HL-60/S4 treated with phorbol 12-myristate 13-acetate at 8.2 ng/mL for 4 days and 3 days (cell line): ENCODE results near the gene FRMD4A.
"Not testable (repeated sequence)": the region's sequence is repeated elsewhere in the genome, so short reads cannot be mapped to it uniquely, and the experiment has no call there.

ENCODE experiments used
- in situ Hi-C: fragments of 300-500 bp; cut with MboI; formaldehyde crosslinking; loops from 2 replicates; pipeline ENCODE4 v1.15.0; 2022; ENCODE audit warnings: low sequenced_read_pairs

Gene FRMD4A

DNA sequence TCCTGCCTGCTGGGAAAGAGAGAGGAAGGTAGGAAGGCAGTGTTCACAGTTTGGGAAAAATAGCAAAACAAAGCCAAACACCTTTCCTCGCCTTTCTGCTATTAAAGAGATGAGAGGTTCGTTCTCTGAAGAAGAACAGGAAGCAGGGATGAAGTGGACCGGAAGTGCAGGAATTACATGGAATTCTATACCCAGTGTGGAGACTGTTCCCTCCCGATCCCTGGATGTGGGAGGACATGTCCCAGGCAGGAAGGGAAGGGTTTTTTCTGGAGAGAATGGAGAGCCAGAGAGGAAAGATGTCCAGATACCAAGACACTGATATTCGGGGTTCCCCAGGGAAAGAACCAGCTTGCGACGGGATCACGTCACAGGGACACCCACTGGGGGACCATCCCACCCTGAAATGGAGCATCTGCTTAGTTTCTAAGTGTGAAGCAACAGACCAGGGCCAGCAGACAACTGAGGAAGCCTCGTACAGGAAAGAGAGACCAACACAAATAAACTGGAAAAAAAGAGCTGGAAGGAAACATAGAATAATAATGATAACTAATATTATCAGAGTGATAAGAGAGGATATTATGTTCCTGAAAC, 556.3 kb downstream of the FRMD4A start:
- in situ Hi-C loops: loop anchor here (10.0 kb wide), 1 partner anchor 110 kb away; no protein-coding TSS in a partner anchor

GRCh38 chr10:13773496-13774170, 557.1 kb downstream of the FRMD4A start:
- in situ Hi-C loops: loop anchor here (10.0 kb wide), 1 partner anchor 109 kb away; no protein-coding TSS in a partner anchor

- in situ Hi-C loops: loop anchor here (10.0 kb wide), 1 partner anchor 108 kb away; no protein-coding TSS in a partner anchor
Measured at GRCh38 chr10:13773043-13773442, 557.7 kb downstream of the FRMD4A start.

DNA sequence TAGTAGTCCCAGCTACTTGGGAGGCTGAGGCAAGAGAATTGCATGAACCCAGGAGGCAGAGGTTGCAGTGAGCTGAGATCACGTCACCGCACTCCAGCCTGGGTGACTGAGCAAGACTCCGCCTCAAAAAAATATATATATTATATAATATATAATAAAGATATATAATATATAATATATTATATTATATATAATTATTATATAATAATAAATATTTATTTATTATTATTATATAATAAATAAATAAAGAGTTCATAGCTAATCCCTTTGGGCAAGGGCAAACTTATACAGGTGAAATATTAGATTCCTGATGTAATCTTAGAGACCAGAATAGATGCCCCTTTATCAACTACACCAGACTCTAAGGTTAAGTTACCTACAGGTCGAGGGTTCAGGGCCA, 558.7 kb downstream of the FRMD4A start:
- in situ Hi-C loops: loop anchor here (10.0 kb wide), 1 partner anchor 107 kb away; no protein-coding TSS in a partner anchor

DNA sequence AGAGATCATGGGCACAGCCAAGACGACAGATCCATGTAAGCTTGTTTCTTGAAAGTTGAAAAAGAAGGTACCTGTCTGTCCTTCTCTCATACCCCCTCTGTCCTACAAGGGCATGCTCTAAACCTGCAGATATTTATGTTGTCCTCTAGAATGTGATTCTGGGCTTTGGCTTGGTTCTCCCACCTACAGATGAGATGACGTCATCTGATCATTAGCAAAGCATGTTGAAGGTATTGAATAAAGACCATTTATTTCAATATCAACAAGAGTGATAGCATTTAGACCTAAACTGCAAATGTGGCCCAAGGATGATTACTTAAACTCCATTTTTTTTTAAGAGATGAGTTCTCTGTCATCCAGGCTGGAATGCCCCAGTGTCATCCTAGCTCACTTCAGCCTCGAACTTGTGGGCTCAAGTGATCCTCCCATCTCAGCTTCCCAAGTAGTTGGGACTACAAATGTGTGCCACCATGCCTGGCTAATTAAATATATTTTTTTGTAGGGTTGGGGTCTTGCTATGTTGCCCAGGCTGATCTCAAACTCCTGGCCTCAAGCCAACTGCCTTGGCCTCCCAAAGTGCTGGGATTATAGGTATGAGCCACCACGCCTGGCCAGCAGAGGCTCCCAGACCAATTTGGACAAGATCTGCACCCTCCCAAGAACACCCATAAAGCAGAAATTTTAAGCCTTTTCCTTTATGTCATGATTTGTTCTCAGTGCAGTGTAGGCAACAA, 559.8 kb downstream of the FRMD4A start:
- in situ Hi-C loops: loop anchor here (10.0 kb wide), 1 partner anchor 106 kb away; no protein-coding TSS in a partner anchor

DNA sequence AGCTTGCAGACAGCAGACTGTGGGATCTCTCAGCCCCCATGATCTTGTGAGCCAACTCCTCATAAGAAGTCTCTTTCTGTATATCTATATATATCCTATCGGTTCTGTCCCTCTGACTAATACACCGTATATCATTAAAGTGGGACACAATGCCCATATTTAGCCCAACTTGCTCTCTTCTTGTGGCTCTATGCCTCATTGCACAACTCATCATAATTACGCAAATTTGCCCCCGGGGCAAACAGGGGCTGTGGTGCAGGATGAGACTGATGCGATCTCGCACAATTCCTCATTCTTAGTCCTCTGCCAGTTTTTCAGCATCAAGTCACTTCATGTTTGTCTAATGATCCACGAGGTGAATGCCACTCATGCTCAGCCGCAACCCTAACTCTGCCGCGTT, 560.8 kb downstream of the FRMD4A start:
- in situ Hi-C loops: loop anchor here (10.0 kb wide), 1 partner anchor 105 kb away; no protein-coding TSS in a partner anchor

DNA sequence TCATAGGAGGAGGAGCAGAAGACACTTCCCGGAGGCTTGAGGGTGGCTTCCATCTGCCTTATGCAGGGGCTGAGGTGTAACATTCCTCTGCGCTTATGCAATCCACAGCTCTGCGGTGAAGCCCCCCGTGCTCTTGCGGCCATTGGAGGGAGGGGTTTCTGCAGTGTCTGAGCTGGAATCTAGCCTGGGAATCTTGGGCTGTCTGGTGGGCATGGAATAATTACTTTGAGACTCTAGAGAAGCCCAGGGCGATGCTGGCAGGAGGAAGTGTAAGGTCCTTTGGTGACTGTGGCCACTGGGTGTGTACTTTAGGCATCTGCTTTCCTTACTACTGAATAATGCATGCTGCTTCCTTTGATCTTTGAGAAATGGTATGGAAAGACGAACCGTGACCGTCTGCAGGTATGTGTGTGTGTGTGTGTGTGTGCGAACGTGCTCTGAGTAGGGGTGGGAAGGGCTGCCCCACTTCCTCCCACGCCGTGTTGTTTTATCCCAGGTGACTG, 563.0 kb downstream of the FRMD4A start:
- in situ Hi-C loops: no loop called here

DNA sequence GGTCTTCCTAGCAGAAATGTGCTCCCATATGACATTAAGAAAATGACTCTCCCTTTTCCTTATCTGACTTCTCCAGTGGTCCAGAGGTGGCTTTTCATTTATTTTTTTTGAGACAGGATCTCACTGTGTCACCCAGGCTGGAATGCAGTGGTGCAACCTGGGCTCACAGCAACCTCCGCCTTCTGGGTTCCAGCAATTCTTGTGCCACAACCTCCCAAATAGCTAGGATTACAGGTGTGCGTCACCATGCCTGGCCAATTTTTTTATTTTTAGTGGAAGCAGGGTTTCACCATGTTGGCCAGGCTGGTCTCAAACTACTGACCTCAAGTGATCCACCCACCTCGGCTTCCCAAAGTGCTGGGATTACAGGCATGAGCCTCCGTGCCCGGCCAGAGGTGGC, 563.6 kb downstream of the FRMD4A start:
- in situ Hi-C loops: not testable (repeated sequence)

DNA sequence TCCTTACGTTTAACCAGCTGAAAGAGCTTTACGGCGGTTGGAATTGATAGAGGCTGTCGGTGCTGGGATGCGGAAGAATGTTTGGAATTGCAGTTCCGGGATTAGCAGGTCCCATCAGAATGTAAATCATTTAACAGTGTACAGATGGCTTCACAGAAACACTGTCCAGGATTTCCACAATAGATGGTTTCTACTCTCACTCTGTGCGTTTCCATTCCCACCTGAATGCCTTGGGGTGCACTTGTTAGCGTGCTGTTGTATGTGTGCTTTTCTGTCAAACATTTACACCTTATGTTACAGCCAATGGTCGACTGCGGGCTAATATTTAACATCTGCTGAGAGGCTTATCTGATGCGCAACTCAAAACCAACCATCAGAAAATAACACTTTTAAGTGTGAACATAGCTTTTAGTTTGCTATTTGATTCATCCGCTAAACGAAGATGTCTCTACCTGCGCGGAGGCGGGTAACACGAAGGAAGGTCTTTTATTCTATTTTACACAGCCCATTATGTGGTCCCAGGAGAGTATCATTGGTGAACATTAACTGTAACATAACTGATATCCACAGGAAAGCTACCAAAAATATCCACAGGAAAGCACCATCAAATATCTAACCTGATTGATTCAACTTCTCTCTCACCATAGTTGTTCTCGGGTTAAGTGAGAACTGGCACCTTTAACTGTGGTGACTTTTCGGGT, 564.9 kb downstream of the FRMD4A start:
- in situ Hi-C loops: no loop called here

- in situ Hi-C loops: no loop called here
Measured at GRCh38 chr10:13761490-13762091, 569.1 kb downstream of the FRMD4A start.

DNA sequence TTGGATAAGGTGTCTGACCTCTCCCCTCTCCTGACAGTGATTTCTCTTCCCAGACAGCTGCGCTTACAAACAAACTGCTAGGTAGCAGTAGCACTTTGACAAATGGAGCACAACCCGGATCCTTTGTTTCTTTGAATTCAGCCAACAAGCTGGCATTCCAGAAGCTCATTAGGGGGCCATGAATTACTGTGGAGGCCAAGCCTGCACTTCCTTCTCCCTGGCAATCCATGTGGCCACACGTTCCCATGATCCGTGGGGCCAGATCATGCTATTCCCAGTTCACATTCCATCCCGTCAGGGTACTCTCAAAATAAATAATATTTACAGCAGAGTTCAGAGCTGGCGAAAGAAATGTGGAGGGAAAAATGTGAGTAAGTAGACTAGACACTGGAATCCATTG, 571.6 kb downstream of the FRMD4A start:
- in situ Hi-C loops: no loop called here

- in situ Hi-C loops: no loop called here
Measured at GRCh38 chr10:13758756-13759155, 572.0 kb downstream of the FRMD4A start.

DNA sequence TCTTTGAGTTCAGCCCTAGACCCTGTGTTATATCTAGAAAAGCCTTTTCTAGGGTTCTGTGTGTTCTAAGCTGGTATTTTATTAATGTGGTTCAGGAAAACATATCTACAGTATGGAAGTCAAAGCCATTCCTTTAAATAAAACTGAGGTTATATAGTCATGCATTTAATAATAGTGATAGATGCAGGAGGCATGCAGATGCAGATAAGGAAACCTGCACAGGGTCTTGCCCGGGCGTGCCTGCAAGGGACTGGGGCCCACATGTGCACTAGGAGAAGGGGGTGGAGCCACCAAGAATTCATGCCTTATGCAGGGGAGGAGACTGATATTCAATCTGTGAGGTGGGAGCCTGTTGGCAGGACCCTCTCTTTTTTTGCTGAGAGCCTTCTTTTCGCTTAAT, 572.4 kb downstream of the FRMD4A start:
- in situ Hi-C loops: no loop called here

DNA sequence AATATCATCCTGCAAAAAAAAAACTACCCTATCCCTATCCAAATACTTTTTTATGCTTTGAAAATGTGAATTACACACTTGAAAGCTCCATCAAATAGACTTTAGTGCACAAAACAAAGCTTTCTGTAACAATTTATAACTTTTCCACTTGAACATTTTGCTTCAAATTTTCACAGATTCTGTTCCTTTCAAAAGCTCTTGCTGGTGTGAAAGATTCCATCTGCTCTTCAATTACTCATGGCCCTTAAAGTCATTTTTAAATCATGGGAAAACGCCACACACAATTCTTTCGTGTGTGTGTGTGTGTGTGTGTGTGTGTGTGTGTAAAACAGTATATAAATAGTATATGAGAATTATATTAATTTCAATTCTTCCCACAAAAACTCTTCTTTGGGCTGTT, 576.4 kb downstream of the FRMD4A start:
- in situ Hi-C loops: no loop called here

DNA sequence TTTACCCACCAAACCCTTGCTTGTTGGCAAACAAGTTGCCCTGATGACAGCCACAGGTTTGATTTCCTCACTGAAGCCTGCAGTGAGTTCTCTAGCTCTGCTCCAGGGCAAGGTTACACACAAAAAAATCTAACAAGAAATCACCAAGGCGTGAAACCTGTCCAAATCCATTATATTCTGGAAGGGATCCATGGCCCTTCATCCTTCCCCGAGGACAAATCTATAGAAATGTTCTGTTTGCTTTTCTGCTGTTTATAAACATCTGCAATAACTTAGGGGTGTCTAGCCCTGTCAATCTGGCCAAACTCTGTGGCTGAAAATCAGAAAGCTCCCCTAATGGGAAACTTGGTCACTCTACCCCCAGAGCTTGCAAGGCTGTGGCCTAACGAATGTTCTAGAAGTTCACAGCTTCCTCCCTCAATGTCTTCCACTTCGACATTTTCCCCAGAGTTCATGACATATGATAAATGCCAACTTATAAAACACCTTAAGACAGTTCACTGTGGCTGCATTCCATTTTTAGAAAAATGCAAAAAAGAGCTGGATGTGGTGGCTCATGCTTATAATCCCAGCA, 579.4 kb downstream of the FRMD4A start:
- in situ Hi-C loops: no loop called here

GRCh38 chr10:13750299-13751190, 580.2 kb downstream of the FRMD4A start:
- in situ Hi-C loops: no loop called here

DNA sequence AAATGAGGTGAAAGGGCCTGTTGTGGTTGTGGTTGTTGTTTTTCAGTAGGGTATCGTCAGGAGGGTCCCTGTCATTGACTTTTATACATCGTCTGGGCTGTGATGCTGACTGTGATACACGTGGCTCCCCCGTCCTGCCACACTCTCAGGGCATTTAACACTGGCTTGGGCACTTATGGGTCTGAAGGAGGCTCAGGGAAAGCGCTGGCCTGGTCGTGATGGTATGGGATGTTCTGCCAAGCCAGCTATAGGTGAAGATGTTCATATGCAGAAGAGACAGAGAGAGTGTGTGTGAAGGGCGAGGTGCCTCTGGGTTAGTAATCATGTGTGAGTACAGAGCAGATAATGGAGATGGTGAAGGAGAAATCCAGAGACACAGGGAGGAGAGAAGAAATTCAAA, 585.5 kb downstream of the FRMD4A start:
- in situ Hi-C loops: no loop called here

GRCh38 chr10:13743963-13744362, 586.8 kb downstream of the FRMD4A start:
- in situ Hi-C loops: no loop called here

DNA sequence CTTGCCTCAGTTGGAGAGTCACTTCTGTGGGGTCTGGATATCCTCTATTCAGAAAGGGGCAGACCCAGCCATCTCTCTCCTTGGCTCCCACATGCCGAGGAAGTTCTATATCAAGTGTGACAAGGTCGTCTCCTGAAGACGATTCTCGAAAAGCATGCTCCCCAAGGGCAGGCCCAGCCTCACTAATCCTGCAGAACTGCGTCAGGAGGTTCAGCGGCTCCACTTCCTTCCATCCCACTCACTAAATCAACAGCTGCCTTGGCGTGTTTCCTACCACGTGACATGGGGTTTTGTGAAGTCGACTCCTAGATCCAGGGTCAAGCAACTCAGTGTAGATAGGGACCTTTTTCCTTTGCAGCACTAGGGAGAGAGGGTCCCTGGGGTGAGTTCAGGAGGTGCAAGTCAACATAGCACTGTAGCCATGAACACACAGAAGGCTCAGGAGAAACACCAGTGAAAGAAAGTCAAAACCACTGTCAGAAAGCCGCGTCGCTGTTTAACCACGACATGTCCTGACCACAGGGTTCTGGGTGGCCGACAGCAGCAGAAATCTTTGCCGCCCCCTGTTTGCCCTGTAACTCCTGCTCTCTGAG, 587.5 kb downstream of the FRMD4A start:
- in situ Hi-C loops: no loop called here
